Tibial nerve (tissue), 4 donors: Measurements from ENCODE around the gene IRF4. TPM values are rescaled to one million over a fixed set of nuclear protein-coding genes. Genes with fewer than 3 reads are reported as not detected.

Experiments used
- DNase-seq, 2 donors: peaks; one replicate each; pipeline ENCODE4 v3.0.0-alpha.2; 2019; ENCODE audit warnings: low spot score in 2 of 2
- H3K27ac ChIP-seq, 4 donors: fragments of 200-600 bp; sonication (generic) in 3 of 4; one replicate each; pipeline ENCODE4 v1.5.1; 2017 to 2019; ENCODE audit warnings: mild to moderate bottlenecking in 1 of 4
- H3K27me3 ChIP-seq, 2 donors: fragments of 200-600 bp; sonication (generic) in 1 of 2; one replicate each; pipeline versions ENCODE4 v1.5.1 to v1.6.0; 2017 to 2019
- H3K36me3 ChIP-seq, 3 donors: fragments of 200-600 bp; sonication (generic); one replicate each; pipeline ENCODE4 v1.5.1; 2018 to 2019
- H3K4me1 ChIP-seq, 4 donors: fragments of 200-600 bp; sonication (generic) in 3 of 4; one replicate each; pipeline ENCODE4 v1.5.1; 2017 to 2019
- H3K4me3 ChIP-seq, 4 donors: fragments of 200-600 bp; sonication (generic) in 3 of 4; one replicate each; pipeline ENCODE4 v1.5.1; 2017 to 2019; ENCODE audit warnings: mild to moderate bottlenecking in 1 of 4, moderate library complexity in 1 of 4
- H3K9me3 ChIP-seq, 4 donors: fragments of 200-600 bp; sonication (generic) in 3 of 4; one replicate each; pipeline ENCODE4 v1.5.1; 2017 to 2019
- EP300 ChIP-seq, 2 donors: sonication (generic); formaldehyde crosslinking; IDR thresholded peaks; one replicate each; pipeline ENCODE4 v1.6.1; 2017; ENCODE audit warnings: antibody characterized with exemption in 2 of 2, mild to moderate bottlenecking in 1 of 2
- POLR2A ChIP-seq, 2 donors: fragments of 450-650 bp; IDR thresholded peaks; one replicate each; pipeline ENCODE4 v1.6.1; 2017; ENCODE audit warnings: antibody characterized with exemption in 2 of 2, mild to moderate bottlenecking in 2 of 2, moderate library complexity in 2 of 2
- WGBS, 2 donors: methylation state at CpG; one replicate each; pipeline ENCODE4 v1.1.5; 2018; 5-methylcytosine and 5-hydroxymethylcytosine counted together
- total RNA-seq, 4 donors: library from RNA; depleted of rRNA; stranded (reverse); fragments of >200 nt; gene quantifications; one replicate each; pipeline ENCODE4 v1.1.0, GENCODE V29; 2016
- TF ChIP-seq, protein P1 (sequence below), 5 experiments: fragments of 200-600 bp in 3 of 5; fragments of 450-650 bp in 2 of 5; sonication (generic) in 3 of 5; IDR thresholded peaks; one replicate each; pipeline ENCODE4 v1.5.1; 2016 to 2019; ENCODE audit warnings: antibody characterized with exemption in 5 of 5, mild to moderate bottlenecking in 3 of 5, moderate library complexity in 2 of 5

IRF4 gene
- total RNA-seq, 4 donors from 2014 or later: 0.22 to 6.9 (median 2.3) TPM

- Histone ChIP-seq H3K27me3 (peaks cover 0 to 66% of the 10 kb centered on the region in 2 donors), H3K27ac (no peak overlapping the region), H3K9me3 (no peaks in the 10 kb centered on the region), H3K4me3 (peak overlapping the region; percentile 4 to 55 (median 38)), H3K36me3 (no peaks in the 10 kb centered on the region), H3K4me1 (peaks cover 0 to 37% (median 11%) of the 10 kb centered on the region in 4 donors)
- no peak for DNase-seq
- TF ChIP-seq POLR2A (IDR thresholded peaks at IDR 0.05) (no peak), EP300 (IDR thresholded peaks at IDR 0.05) (no peak)
- TF ChIP-seq, protein P1, sequence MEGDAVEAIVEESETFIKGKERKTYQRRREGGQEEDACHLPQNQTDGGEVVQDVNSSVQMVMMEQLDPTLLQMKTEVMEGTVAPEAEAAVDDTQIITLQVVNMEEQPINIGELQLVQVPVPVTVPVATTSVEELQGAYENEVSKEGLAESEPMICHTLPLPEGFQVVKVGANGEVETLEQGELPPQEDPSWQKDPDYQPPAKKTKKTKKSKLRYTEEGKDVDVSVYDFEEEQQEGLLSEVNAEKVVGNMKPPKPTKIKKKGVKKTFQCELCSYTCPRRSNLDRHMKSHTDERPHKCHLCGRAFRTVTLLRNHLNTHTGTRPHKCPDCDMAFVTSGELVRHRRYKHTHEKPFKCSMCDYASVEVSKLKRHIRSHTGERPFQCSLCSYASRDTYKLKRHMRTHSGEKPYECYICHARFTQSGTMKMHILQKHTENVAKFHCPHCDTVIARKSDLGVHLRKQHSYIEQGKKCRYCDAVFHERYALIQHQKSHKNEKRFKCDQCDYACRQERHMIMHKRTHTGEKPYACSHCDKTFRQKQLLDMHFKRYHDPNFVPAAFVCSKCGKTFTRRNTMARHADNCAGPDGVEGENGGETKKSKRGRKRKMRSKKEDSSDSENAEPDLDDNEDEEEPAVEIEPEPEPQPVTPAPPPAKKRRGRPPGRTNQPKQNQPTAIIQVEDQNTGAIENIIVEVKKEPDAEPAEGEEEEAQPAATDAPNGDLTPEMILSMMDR (IDR thresholded peaks at IDR 0.05): no peak
- WGBS, 2 donors: 7 to 9% methylated on average over 49 to 62 of the region's 68 CpGs
Observed at GRCh38 chr6:393391-394221, 2.1 kb downstream of the IRF4 start.

DNA sequence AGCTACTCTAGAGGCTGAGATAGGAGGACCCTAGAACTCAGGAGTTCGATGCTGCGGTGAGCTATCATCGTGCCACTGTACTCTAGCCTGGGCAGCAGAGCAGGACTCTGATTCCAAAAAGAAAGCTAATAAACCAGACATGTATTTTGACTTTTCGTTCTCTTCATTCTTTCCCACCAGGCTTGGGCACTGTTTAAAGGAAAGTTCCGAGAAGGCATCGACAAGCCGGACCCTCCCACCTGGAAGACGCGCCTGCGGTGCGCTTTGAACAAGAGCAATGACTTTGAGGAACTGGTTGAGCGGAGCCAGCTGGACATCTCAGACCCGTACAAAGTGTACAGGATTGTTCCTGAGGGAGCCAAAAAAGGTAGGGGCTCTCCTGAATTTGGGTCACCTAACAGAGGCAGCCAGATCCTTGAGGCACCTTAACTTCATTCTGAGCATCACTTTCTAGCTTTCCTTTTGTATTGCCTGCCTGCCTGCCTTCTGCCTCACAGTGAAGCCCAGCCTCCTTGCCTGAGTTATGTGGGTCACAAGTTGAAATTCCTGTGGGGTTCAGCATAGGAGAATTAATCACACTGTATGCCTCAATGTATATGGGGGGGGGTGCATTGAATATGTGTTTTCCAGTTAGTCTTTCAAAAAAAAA, 3.2 kb downstream of the IRF4 start:
- Histone ChIP-seq H3K4me3 (no peak overlapping the region), H3K4me1 (peaks cover 0 to 37% (median 13%) of the 10 kb centered on the region in 4 donors), H3K27me3 (peaks cover 0 to 55% of the 10 kb centered on the region in 2 donors), H3K27ac (no peak overlapping the region), H3K9me3 (no peaks in the 10 kb centered on the region), H3K36me3 (no peaks in the 10 kb centered on the region)
- no peak for DNase-seq
- TF ChIP-seq POLR2A (IDR thresholded peaks at IDR 0.05) (no peak), EP300 (IDR thresholded peaks at IDR 0.05) (no peak)
- TF ChIP-seq, protein P1 (IDR thresholded peaks at IDR 0.05): no peak
- WGBS, 2 donors: 90 to 92% methylated on average over 13 of the region's 13 CpGs

GRCh38 chr6:395432-396125, 4.0 kb downstream of the IRF4 start:
- Histone ChIP-seq H3K9me3 (no peaks in the 10 kb centered on the region), H3K36me3 (no peaks in the 10 kb centered on the region), H3K27ac (no peak overlapping the region), H3K4me3 (no peak overlapping the region), H3K4me1 (peaks cover 0 to 34% (median 13%) of the 10 kb centered on the region in 4 donors), H3K27me3 (peaks cover 0 to 47% of the 10 kb centered on the region in 2 donors)
- WGBS, 2 donors: 70 to 78% methylated on average over 10 of the region's 10 CpGs
- no peak for DNase-seq
- TF ChIP-seq EP300 (IDR thresholded peaks at IDR 0.05): no peak
- no peak for TF ChIP-seq POLR2A (IDR thresholded peaks at IDR 0.05)
- TF ChIP-seq, protein P1 (IDR thresholded peaks at IDR 0.05): no peak

DNA sequence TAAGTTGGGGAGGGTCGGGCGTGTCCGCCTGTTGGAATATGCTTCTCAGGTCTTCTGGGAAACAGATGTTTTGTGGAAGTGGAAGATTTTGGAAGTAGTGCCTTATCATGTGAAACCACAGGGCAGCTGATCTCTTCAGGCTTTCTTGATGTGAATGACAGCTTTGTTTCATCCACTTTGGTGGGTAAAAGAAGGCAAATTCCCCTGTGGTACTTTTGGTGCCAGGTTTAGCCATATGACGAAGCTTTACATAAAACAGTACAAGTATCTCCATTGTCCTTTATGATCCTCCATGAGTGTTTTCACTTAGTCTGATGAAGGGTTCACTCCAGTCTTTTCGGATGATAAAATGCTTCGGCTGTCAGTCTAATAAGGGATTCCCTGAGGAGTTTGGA, 4.6 kb downstream of the IRF4 start:
- H3K36me3 ChIP-seq: no peaks in the 10 kb centered on the region
- DNase-seq: no peak
- no peak overlapping the region for H3K27ac ChIP-seq
- peaks cover 0 to 29% (median 11%) of the 10 kb centered on the region in 4 donors for H3K4me1 ChIP-seq
- TF ChIP-seq POLR2A (IDR thresholded peaks at IDR 0.05): no peak
- TF ChIP-seq, protein P1 (IDR thresholded peaks at IDR 0.05): no peak
- no peak for TF ChIP-seq EP300 (IDR thresholded peaks at IDR 0.05)
- WGBS, 2 donors: 73 to 80% methylated on average over 6 of the region's 6 CpGs
- no peak overlapping the region for H3K4me3 ChIP-seq
- no peaks in the 10 kb centered on the region for H3K9me3 ChIP-seq
- peaks cover 0 to 41% of the 10 kb centered on the region in 2 donors for H3K27me3 ChIP-seq
